Upper lobe of left lung (tissue), 4 donors: Measurements from ENCODE around the gene CNTNAP5.

Source experiments
- POLR2A ChIP-seq, 4 donors: fragments of 450-650 bp; IDR thresholded peaks; one replicate each; pipeline ENCODE4 v1.5.1; 2016 to 2017; ENCODE audit warnings: antibody characterized with exemption in 4 of 4, mild to moderate bottlenecking in 2 of 4
- POLR2AphosphoS5 ChIP-seq, 2 donors: sonication (generic); formaldehyde crosslinking; IDR thresholded peaks; one replicate each; pipeline ENCODE4 v1.5.1; 2017; ENCODE audit warnings: antibody characterized with exemption in 2 of 2

DNA sequence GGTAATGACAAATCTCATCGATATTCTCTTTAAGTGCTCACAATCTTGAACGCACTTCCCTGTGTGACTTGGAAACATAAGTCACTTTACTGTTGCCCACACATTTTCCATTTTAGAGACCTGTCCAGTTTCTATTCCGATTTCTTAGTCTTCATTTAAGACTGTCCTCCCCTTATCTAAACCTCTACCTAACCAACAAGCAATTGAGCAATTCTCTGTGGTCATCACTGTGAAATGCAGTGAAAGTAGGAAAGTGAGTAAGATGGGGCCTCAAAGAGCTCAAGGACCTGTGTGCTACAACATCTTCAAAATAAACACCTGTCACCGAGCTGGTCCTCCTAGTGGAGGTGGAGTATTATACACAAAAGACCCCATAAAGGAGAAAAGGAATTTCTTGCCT, 184.4 kb downstream of the CNTNAP5 start:
- TF ChIP-seq POLR2AphosphoS5 (IDR thresholded peaks at IDR 0.05) (no peak), POLR2A (IDR thresholded peaks at IDR 0.05) (no peak)
